ENCODE data around the gene SAFB. TPM values are rescaled to one million over a fixed set of nuclear protein-coding genes. Genes with fewer than 3 reads are reported as not detected.

Gene SAFB
- total and polyA plus RNA-seq, 11 donors: 22.3 to 59.6 (median 48.0) TPM

GRCh38 chr19:5693195-5694166, 70.6 kb downstream of the SAFB start:
- Histone ChIP-seq H3K27me3 (no peaks in the 10 kb centered on the region), H3K9me3 (no peaks in the 10 kb centered on the region), H3K4me3 (no peak overlapping the region), H3K36me3 (peaks cover 0 to 66% (median 61%) of the 10 kb centered on the region in 9 donors), H3K4me1 (peaks cover 4 to 40% (median 21%) of the 10 kb centered on the region in 12 donors), H3K27ac (no peak overlapping the region)
- ATAC-seq: no peak
- DNase-seq: peak in 1 of 5 donors; percentile 31
- WGBS, 4 donors: 86 to 90% (median 88%) methylated on average over 33 to 39 of the region's 39 CpGs
- intact Hi-C loops (cut with DNase I): loop anchor here in 3 of 10 donors (2.0 to 5.0 kb wide), 3 partner anchors 27 to 209 kb away; partner anchors contain the start of genes CATSPERD (in 1 of the 3), LONP1 (in 1 of the 3), NDUFA11 (in 1 of the 3) and SAFB (in 1 of the 3)
- TF ChIP-seq CTCF (IDR thresholded peaks at IDR 0.05) (no peak), POLR2A (IDR thresholded peaks at IDR 0.05) (no peak)

GRCh38 chr19:5694167-5694955, 71.5 kb downstream of the SAFB start:
- Histone ChIP-seq H3K9me3 (no peaks in the 10 kb centered on the region), H3K27me3 (no peaks in the 10 kb centered on the region), H3K4me3 (no peak overlapping the region), H3K4me1 (peaks cover 4 to 40% (median 21%) of the 10 kb centered on the region in 12 donors), H3K27ac (no peak overlapping the region), H3K36me3 (peaks cover 0 to 75% (median 70%) of the 10 kb centered on the region in 9 donors)
- ATAC-seq: no peak
- intact Hi-C loops (cut with DNase I): loop anchor here in 2 of 10 donors (5.0 kb wide), 2 partner anchors 72 to 208 kb away; partner anchors contain the start of genes NDUFA11 (in 1 of the 2), SAFB (in 1 of the 2), SAFB2 (in 1 of the 2) and VMAC (in 1 of the 2)
- no peak for DNase-seq
- WGBS, 4 donors: 90 to 92% (median 91%) methylated on average over 37 to 45 of the region's 45 CpGs
- TF ChIP-seq POLR2A (IDR thresholded peaks at IDR 0.05) (no peak), CTCF (IDR thresholded peaks at IDR 0.05) (no peak)

- Histone ChIP-seq H3K9me3 (no peaks in the 10 kb centered on the region), H3K4me3 (no peak overlapping the region), H3K27ac (no peak overlapping the region), H3K4me1 (peaks cover 4 to 36% (median 18%) of the 10 kb centered on the region in 12 donors), H3K27me3 (no peaks in the 10 kb centered on the region), H3K36me3 (peaks cover 0 to 82% (median 77%) of the 10 kb centered on the region in 9 donors)
- TF ChIP-seq POLR2A (IDR thresholded peaks at IDR 0.05): no peak
- no peak for TF ChIP-seq CTCF (IDR thresholded peaks at IDR 0.05)
- ATAC-seq (no peak), DNase-seq (no peak)
- 80 to 100% (median 93%) methylated on average over 3 to 8 of the region's 8 CpGs for WGBS, 4 donors
- intact Hi-C loops (cut with DNase I): loop anchor here in 2 of 10 donors (5.0 kb wide), 2 partner anchors 73 to 207 kb away; partner anchors contain the start of genes NDUFA11 (in 1 of the 2), SAFB (in 1 of the 2), SAFB2 (in 1 of the 2) and VMAC (in 1 of the 2)
Measured at GRCh38 chr19:5694956-5695648, 72.2 kb downstream of the SAFB start.
